Measurements from ENCODE around the gene NSMF.

DNA sequence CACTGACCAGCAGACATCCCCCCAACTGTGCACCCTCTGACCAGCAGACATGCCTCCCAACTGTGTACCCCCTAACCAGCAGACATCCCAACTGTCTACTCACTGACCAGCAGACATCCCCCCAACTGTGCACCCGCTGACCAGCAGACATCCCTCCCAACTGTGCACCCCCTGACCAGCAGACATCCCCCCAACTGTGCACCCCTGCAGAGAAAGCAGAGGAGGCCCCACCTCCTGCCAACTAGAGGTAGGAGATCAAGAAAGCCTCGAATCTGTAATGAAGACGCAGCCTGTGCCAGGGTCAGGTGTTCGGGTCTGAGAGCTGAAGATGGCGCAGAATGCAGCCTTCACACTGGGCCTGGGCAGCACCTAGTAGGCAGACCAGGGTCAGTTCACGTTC lies 29.8 kb upstream of the NSMF start:
- TF ChIP-seq, protein P1, sequence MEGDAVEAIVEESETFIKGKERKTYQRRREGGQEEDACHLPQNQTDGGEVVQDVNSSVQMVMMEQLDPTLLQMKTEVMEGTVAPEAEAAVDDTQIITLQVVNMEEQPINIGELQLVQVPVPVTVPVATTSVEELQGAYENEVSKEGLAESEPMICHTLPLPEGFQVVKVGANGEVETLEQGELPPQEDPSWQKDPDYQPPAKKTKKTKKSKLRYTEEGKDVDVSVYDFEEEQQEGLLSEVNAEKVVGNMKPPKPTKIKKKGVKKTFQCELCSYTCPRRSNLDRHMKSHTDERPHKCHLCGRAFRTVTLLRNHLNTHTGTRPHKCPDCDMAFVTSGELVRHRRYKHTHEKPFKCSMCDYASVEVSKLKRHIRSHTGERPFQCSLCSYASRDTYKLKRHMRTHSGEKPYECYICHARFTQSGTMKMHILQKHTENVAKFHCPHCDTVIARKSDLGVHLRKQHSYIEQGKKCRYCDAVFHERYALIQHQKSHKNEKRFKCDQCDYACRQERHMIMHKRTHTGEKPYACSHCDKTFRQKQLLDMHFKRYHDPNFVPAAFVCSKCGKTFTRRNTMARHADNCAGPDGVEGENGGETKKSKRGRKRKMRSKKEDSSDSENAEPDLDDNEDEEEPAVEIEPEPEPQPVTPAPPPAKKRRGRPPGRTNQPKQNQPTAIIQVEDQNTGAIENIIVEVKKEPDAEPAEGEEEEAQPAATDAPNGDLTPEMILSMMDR (IDR thresholded peaks at IDR 0.05; ENCODE audit: extremely low read depth in 1 of 2, insufficient read depth in 1 of 2, low read depth in 1 of 2, low read length in 2 of 2) = no peak
- TF ChIP-seq MYC (IDR thresholded peaks at IDR 0.05; ENCODE audit: low read depth, low read length) = no peak
